GM10248 (cell line): ENCODE measurements around the gene SRPK2.

Experiments
- CTCF ChIA-PET: fragments of 300-600 bp; sonication (Branson Sonifier 250); formaldehyde crosslinking; extraction: SDS; loops from one replicate; lab custom pipeline; 2021; ENCODE audit warnings: antibody characterized with exemption; lab: Yijun Ruan, JAX
- POLR2A ChIA-PET: fragments of 350-650 bp; sonication (Branson Sonifier 250); formaldehyde crosslinking; extraction: SDS; loops from one replicate; lab custom pipeline; 2020; ENCODE audit warnings: antibody characterized with exemption; lab: Yijun Ruan, JAX
- DNase-seq: peaks from one replicate; pipeline ENCODE4 v3.0.0; 2012; ENCODE audit errors: extremely low spot score
- CTCF ChIP-seq: IDR thresholded peaks from 2 replicates; pipeline ENCODE4 v1.5.1; 2012; ENCODE audit warnings: mild to moderate bottlenecking, low read depth; ENCODE audit errors: extremely low read depth, missing control alignments, control extremely low read depth

SRPK2 gene

GRCh38 chr7:105230486-105230885 lies 158.2 kb downstream of the SRPK2 start:
- ChIA-PET POLR2A (no interaction called here), CTCF (interaction anchor here (0.6 to 1.4 kb wide), 4 partner anchors 10 to 301 kb away, joined by 3 read pairs; no protein-coding TSS in a partner anchor)
- no peak for DNase-seq
- TF ChIP-seq CTCF: no peak

GRCh38 chr7:105229641-105230040 lies 159.1 kb downstream of the SRPK2 start:
- CTCF ChIA-PET: interaction anchor here (1.3 to 1.4 kb wide), 2 partner anchors 22 to 302 kb away, joined by 3 read pairs; no protein-coding TSS in a partner anchor
- TF ChIP-seq CTCF: no peak
- no peak for DNase-seq
- POLR2A ChIA-PET: no interaction called here

GRCh38 chr7:105228555-105228954 lies 160.2 kb downstream of the SRPK2 start:
- POLR2A ChIA-PET: no interaction called here
- CTCF ChIA-PET: no interaction called here
- no peak for DNase-seq

GRCh38 chr7:105227391-105227790 lies 161.3 kb downstream of the SRPK2 start:
- TF ChIP-seq CTCF: no peak

More at GRCh38 chr7:105228555-105228954, 160.2 kb downstream of the SRPK2 start:
- no peak for TF ChIP-seq CTCF

GRCh38 chr7:105224884-105225651 lies 163.7 kb downstream of the SRPK2 start:
- CTCF ChIA-PET: interaction anchor here (1.0 to 1.8 kb wide), 7 partner anchors 12 to 67 kb away, joined by 3 to 5 read pairs (median 3); no protein-coding TSS in a partner anchor
- POLR2A ChIA-PET: no interaction called here
- TF ChIP-seq CTCF: no peak
- peak; percentile 45 for DNase-seq

More at GRCh38 chr7:105227391-105227790, 161.3 kb downstream of the SRPK2 start:
- no peak for DNase-seq
- ChIA-PET POLR2A (no interaction called here), CTCF (no interaction called here)

GRCh38 chr7:105222953-105223352 lies 165.8 kb downstream of the SRPK2 start:
- no peak for DNase-seq
- CTCF ChIA-PET: interaction anchor here (1.1 to 1.7 kb wide), 3 partner anchors 10 to 19 kb away, joined by 3 to 4 read pairs (median 3); no protein-coding TSS in a partner anchor
- POLR2A ChIA-PET: no interaction called here
- no peak for TF ChIP-seq CTCF
